Activated naive CD4-positive, alpha-beta T cell treated with anti-CD3 and anti-CD28 coated beads for 36 hours (primary cell): ENCODE measurements around the gene PACSIN3. TPM values are rescaled to one million over a fixed set of nuclear protein-coding genes. Genes with fewer than 3 reads are reported as not detected.

ENCODE experiments used
- CTCF ChIA-PET: fragments of 350-600 bp; sonication (Branson Sonifier 250); formaldehyde crosslinking; loops from one replicate; lab custom pipeline; 2021; ENCODE audit warnings: antibody characterized with exemption; lab: Charles Lee
- DNase-seq: peaks from one replicate; pipeline ENCODE4 v3.0.0-alpha.2; 2020
- H3K27ac Mint-ChIP-seq: one replicate; pipeline ENCODE4 v1.8.0; 2021; ENCODE audit warnings: mild to moderate bottlenecking, mixed read lengths
- H3K27me3 Mint-ChIP-seq: one replicate; pipeline ENCODE4 v1.8.0; 2021; ENCODE audit warnings: low read depth, mixed read lengths
- H3K36me3 Mint-ChIP-seq: one replicate; pipeline ENCODE4 v1.8.0; 2021; ENCODE audit warnings: low read depth, mixed read lengths
- H3K4me1 Mint-ChIP-seq: one replicate; pipeline ENCODE4 v1.8.0; 2021; ENCODE audit warnings: low read depth, mixed read lengths
- H3K4me3 Mint-ChIP-seq: one replicate; pipeline ENCODE4 v1.8.0; 2021; ENCODE audit warnings: mild to moderate bottlenecking, moderate library complexity, mixed read lengths
- H3K9me3 Mint-ChIP-seq: one replicate; pipeline ENCODE4 v1.8.0; 2021; ENCODE audit warnings: mixed read lengths
- intact Hi-C: fragments of 100-400 bp; cut with micrococcal nuclease; formaldehyde crosslinking; loops from one replicate; pipeline ENCODE4 v1.15.1; 2023
- total RNA-seq, 2 experiments: library from RNA; stranded (reverse); gene quantifications; one replicate each; pipeline ENCODE4 v1.2.3, GENCODE V29; 2021

The PACSIN3 gene
- total RNA-seq, 2 experiments from 2014 or later: 6.5 to 7.2 TPM

- H3K27ac Mint-ChIP-seq: no peak overlapping the region
- no peak for DNase-seq
- CTCF ChIA-PET: interaction anchor here (0.6 to 1.5 kb wide), 7 partner anchors 9 to 272 kb away, joined by 3 to 4 read pairs (median 3); no protein-coding TSS in a partner anchor
- H3K4me1 Mint-ChIP-seq: peaks cover under 1% of the 10 kb centered on the region
- H3K4me3 Mint-ChIP-seq: no peak overlapping the region
- H3K27me3 Mint-ChIP-seq: no peaks in the 10 kb centered on the region
- H3K36me3 Mint-ChIP-seq: peaks cover 6% of the 10 kb centered on the region
- no peaks in the 10 kb centered on the region for H3K9me3 Mint-ChIP-seq
- intact Hi-C loops: loop anchor here (1.0 to 5.0 kb wide), 2 partner anchors 271 to 292 kb away; no protein-coding TSS in a partner anchor
Observed at GRCh38 chr11:47160753-47161133, 25.5 kb downstream of the PACSIN3 start.

DNA sequence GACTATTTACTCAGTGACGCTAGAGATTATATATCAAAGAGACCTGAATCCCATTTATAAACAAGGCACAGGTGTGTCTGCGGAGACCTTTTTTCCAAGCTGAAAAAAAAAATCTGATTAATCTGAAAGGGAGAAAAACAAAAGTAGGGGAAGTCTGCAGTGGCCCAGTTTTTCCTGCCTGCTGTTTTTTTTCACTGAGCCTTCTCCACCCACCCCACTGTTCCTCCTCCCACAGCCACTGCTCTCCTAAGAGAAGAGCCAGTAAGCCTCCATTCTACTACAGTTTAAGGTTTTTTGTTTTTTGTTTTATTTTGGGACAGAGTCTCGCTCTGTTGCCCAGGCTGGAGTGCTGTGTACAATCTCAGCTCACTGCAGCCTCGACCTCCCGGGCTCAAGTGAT, 28.0 kb downstream of the PACSIN3 start:
- H3K9me3 Mint-ChIP-seq: no peaks in the 10 kb centered on the region
- H3K36me3 Mint-ChIP-seq: peaks cover 1% of the 10 kb centered on the region
- H3K27me3 Mint-ChIP-seq: no peaks in the 10 kb centered on the region
- intact Hi-C loops: no loop called here
- DNase-seq: no peak
- H3K4me3 Mint-ChIP-seq: no peak overlapping the region
- CTCF ChIA-PET: interaction anchor here (1.5 kb wide), 1 partner anchor 18 kb away, joined by 4 read pairs; no protein-coding TSS in a partner anchor
- peaks cover 25% of the 10 kb centered on the region for H3K4me1 Mint-ChIP-seq
- H3K27ac Mint-ChIP-seq: peak overlapping the region; percentile 31

GRCh38 chr11:47157805-47158204, 28.4 kb downstream of the PACSIN3 start:
- no peaks in the 10 kb centered on the region for H3K9me3 Mint-ChIP-seq
- intact Hi-C loops: no loop called here
- peaks cover 29% of the 10 kb centered on the region for H3K4me1 Mint-ChIP-seq
- H3K4me3 Mint-ChIP-seq: no peak overlapping the region
- H3K36me3 Mint-ChIP-seq: no peaks in the 10 kb centered on the region
- CTCF ChIA-PET: interaction anchor here (1.5 kb wide), 1 partner anchor 18 kb away, joined by 4 read pairs; no protein-coding TSS in a partner anchor
- no peaks in the 10 kb centered on the region for H3K27me3 Mint-ChIP-seq
- H3K27ac Mint-ChIP-seq: no peak overlapping the region
- DNase-seq: no peak

DNA sequence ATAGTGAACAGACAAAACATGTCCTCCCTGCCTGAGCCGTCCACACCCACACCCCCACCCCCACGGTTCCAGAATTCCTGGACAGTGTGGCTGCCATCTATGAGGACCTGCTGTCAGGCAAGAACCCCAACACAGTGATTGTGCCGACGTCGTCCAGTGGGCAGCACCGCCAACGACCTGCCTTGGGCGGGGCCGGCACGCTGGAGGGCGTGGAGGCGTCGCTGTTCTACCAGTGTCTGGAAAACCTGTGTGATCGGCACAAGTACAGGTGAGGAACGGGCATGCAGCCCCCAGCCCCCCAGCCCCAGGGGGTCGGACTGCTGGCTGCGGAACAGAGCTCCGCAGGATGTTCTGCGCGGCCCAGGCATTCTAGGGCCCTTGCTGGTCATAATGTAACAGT, 29.3 kb downstream of the PACSIN3 start:
- H3K27ac Mint-ChIP-seq: no peak overlapping the region
- intact Hi-C loops: no loop called here
- no peaks in the 10 kb centered on the region for H3K36me3 Mint-ChIP-seq
- CTCF ChIA-PET: interaction anchor here (1.5 kb wide), 1 partner anchor 19 kb away, joined by 4 read pairs; no protein-coding TSS in a partner anchor
- no peak for DNase-seq
- H3K4me3 Mint-ChIP-seq: no peak overlapping the region
- peaks cover 29% of the 10 kb centered on the region for H3K4me1 Mint-ChIP-seq
- no peaks in the 10 kb centered on the region for H3K27me3 Mint-ChIP-seq
- no peaks in the 10 kb centered on the region for H3K9me3 Mint-ChIP-seq

DNA sequence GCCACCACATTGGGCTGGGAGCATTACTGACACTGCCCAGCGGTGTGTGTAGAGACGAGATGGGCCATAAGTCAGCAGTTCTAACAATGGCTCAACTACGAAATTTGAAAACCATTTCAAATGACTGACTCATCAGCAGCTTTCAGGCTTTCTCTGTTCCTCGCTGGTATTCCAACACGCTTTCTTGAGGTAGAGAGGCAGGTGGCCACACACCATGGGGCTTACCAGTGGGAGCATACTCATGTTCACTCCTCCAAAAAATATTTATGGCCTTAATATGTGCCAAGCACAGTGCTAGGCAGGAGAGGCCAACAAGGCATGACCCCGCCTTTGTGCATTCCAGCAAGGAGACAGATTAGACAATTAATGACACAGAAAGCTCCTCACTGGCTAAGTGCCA, 29.9 kb downstream of the PACSIN3 start:
- no peak overlapping the region for H3K27ac Mint-ChIP-seq
- CTCF ChIA-PET: interaction anchor here (2.2 kb wide), 1 partner anchor 237 kb away, joined by 12 read pairs; the partner anchor contains the start of gene LRP4

DNA sequence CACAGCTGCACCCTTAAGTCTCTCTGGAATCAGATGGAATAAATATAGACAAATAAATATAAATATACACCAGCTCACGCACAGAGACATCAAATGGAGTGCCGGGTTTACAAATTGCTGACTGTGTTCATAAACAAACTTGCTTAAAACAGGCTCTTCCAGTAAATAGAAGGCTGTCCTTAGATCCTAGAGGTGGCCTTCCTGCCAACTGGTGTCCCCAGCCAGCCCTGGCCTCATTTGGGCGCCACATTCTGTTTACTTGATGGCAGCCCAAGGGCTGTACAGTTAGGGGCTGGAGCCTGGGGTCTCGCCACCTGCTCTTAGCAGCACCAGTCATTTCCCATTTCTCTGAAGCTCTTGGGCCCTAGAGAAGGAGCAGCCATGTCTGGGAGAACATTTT, 30.4 kb downstream of the PACSIN3 start:
- no peaks in the 10 kb centered on the region for H3K36me3 Mint-ChIP-seq
- CTCF ChIA-PET: interaction anchor here (0.6 to 2.2 kb wide), 3 partner anchors 219 to 259 kb away, joined by 3 to 12 read pairs (median 4); partner anchors contain the start of genes CSTPP1 and LRP4
- peaks cover 29% of the 10 kb centered on the region for H3K4me1 Mint-ChIP-seq
- H3K9me3 Mint-ChIP-seq: no peaks in the 10 kb centered on the region
- H3K27me3 Mint-ChIP-seq: no peaks in the 10 kb centered on the region
- H3K4me3 Mint-ChIP-seq: no peak overlapping the region
- DNase-seq: no peak
- intact Hi-C loops: no loop called here
- H3K27ac Mint-ChIP-seq: no peak overlapping the region

More for the DNA sequence above, 29.9 kb downstream of the PACSIN3 start:
- Mint-ChIP-seq H3K4me1 (peaks cover 29% of the 10 kb centered on the region), H3K4me3 (no peak overlapping the region), H3K9me3 (no peaks in the 10 kb centered on the region), H3K36me3 (no peaks in the 10 kb centered on the region), H3K27me3 (no peaks in the 10 kb centered on the region)
- DNase-seq: no peak
- intact Hi-C loops: no loop called here

- Mint-ChIP-seq H3K4me3 (no peak overlapping the region), H3K27ac (no peak overlapping the region)
- intact Hi-C loops: no loop called here
Observed at GRCh38 chr11:47154616-47155570, 31.3 kb downstream of the PACSIN3 start.

GRCh38 chr11:47152953-47153950, 33.0 kb downstream of the PACSIN3 start:
- no peak overlapping the region for H3K4me3 Mint-ChIP-seq

More at GRCh38 chr11:47154616-47155570, 31.3 kb downstream of the PACSIN3 start:
- CTCF ChIA-PET: interaction anchor here (0.6 to 3.5 kb wide), 10 partner anchors 8 to 271 kb away, joined by 3 to 38 read pairs (median 8); partner anchors contain the start of genes CSTPP1 and LRP4
- peak; percentile 31 for DNase-seq
- Mint-ChIP-seq H3K36me3 (no peaks in the 10 kb centered on the region), H3K4me1 (peaks cover 29% of the 10 kb centered on the region), H3K9me3 (no peaks in the 10 kb centered on the region), H3K27me3 (no peaks in the 10 kb centered on the region)

GRCh38 chr11:47152126-47152952, 33.9 kb downstream of the PACSIN3 start:
- no peaks in the 10 kb centered on the region for H3K27me3 Mint-ChIP-seq

More at GRCh38 chr11:47152953-47153950, 33.0 kb downstream of the PACSIN3 start:
- peak; percentile 72 for DNase-seq
- Mint-ChIP-seq H3K36me3 (no peaks in the 10 kb centered on the region), H3K27ac (no peak overlapping the region), H3K27me3 (no peaks in the 10 kb centered on the region), H3K9me3 (no peaks in the 10 kb centered on the region), H3K4me1 (peaks cover 29% of the 10 kb centered on the region)
- CTCF ChIA-PET: interaction anchor here (0.6 to 3.5 kb wide), 55 partner anchors 9 to 452 kb away, joined by 3 to 38 read pairs (median 4); partner anchors contain the start of genes ARFGAP2, LRP4 and ZNF408
- intact Hi-C loops: loop anchor here (1.0 kb wide), 2 partner anchors 233 to 264 kb away; no protein-coding TSS in a partner anchor

GRCh38 chr11:47149782-47150181, 36.5 kb downstream of the PACSIN3 start:
- Mint-ChIP-seq H3K36me3 (no peaks in the 10 kb centered on the region), H3K27me3 (no peaks in the 10 kb centered on the region), H3K9me3 (no peaks in the 10 kb centered on the region), H3K4me1 (peaks cover 19% of the 10 kb centered on the region), H3K4me3 (no peak overlapping the region), H3K27ac (no peak overlapping the region)
- CTCF ChIA-PET: interaction anchor here (0.6 to 1.0 kb wide), 2 partner anchors 59 to 229 kb away, joined by 3 read pairs; no protein-coding TSS in a partner anchor
- no peak for DNase-seq
- intact Hi-C loops: no loop called here

More at GRCh38 chr11:47152126-47152952, 33.9 kb downstream of the PACSIN3 start:
- no peak overlapping the region for H3K27ac Mint-ChIP-seq
- no peak overlapping the region for H3K4me3 Mint-ChIP-seq
- no peaks in the 10 kb centered on the region for H3K36me3 Mint-ChIP-seq
- intact Hi-C loops: no loop called here
- no peaks in the 10 kb centered on the region for H3K9me3 Mint-ChIP-seq
- no peak for DNase-seq
- CTCF ChIA-PET: interaction anchor here (0.9 to 3.5 kb wide), 47 partner anchors 9 to 451 kb away, joined by 3 to 38 read pairs (median 4); partner anchors contain the start of genes ARFGAP2, LRP4 and ZNF408
- peaks cover 29% of the 10 kb centered on the region for H3K4me1 Mint-ChIP-seq
